Transverse colon (tissue), 4 donors: ENCODE data around the gene COMTD1. TPM values are rescaled to one million over a fixed set of nuclear protein-coding genes. Genes with fewer than 3 reads are reported as not detected.

Experiments
- DNase-seq: peaks from one replicate; pipeline ENCODE4 v3.0.0-alpha.2; 2019
- H3K27ac ChIP-seq, 4 donors: fragments of 200-600 bp; sonication (generic); 2 replicates each; pipeline ENCODE4 v1.5.1; 2016 to 2018; ENCODE audit warnings: inconsistent platforms in 4 of 4
- H3K27me3 ChIP-seq: fragments of 200-600 bp; sonication (generic); 2 replicates; pipeline ENCODE4 v1.5.1; 2017; ENCODE audit warnings: inconsistent platforms
- H3K36me3 ChIP-seq, 4 donors: fragments of 200-600 bp; sonication (generic); 2 replicates each; pipeline ENCODE4 v1.5.1; 2017 to 2019; ENCODE audit warnings: inconsistent platforms in 4 of 4
- H3K4me1 ChIP-seq, 4 donors: fragments of 200-600 bp; sonication (generic); 2 replicates each; pipeline ENCODE4 v1.5.1; 2017 to 2020; ENCODE audit warnings: inconsistent platforms in 4 of 4
- H3K4me3 ChIP-seq, 4 donors: fragments of 200-600 bp; sonication (generic); 1 replicate in 1 of 4; 2 replicates in 3 of 4; pipeline versions ENCODE4 v1.5.1 to v1.6.1; 2017 to 2019; ENCODE audit warnings: inconsistent platforms in 4 of 4
- H3K9me3 ChIP-seq, 2 donors: fragments of 200-600 bp; sonication (generic); 2 replicates each; pipeline ENCODE4 v1.5.1; 2017 to 2019; ENCODE audit warnings: inconsistent platforms in 2 of 2
- EP300 ChIP-seq: sonication (generic); formaldehyde crosslinking; IDR thresholded peaks from one replicate; pipeline ENCODE4 v1.6.1; 2017; ENCODE audit warnings: antibody characterized with exemption, low read depth
- POLR2A ChIP-seq: fragments of 450-650 bp; IDR thresholded peaks from one replicate; pipeline ENCODE4 v1.6.1; 2016; ENCODE audit warnings: antibody characterized with exemption, mild to moderate bottlenecking, moderate library complexity
- POLR2AphosphoS5 ChIP-seq, 3 donors: sonication (generic); formaldehyde crosslinking; IDR thresholded peaks; one replicate each; pipeline ENCODE4 v1.6.1; 2016; ENCODE audit warnings: antibody characterized with exemption in 3 of 3
- WGBS, 2 donors: methylation state at CpG; one replicate each; pipeline ENCODE4 v1.1.5; 2018; ENCODE audit warnings: low coverage in 1 of 2; 5-methylcytosine and 5-hydroxymethylcytosine counted together
- in situ Hi-C, 4 donors: fragments of 200-750 bp; cut with MboI; loops; one replicate each; pipeline versions ENCODE4 v1.15.0 to v1.15.1; 2017; ENCODE audit warnings: low sequenced_read_pairs in 3 of 4, low pct_ligation_motif_present in 1 of 4, low pct_unique_long_range_greater_than_20kb in 1 of 4
- intact Hi-C: fragments of 100-400 bp; cut with DNase I; formaldehyde crosslinking; loops from one replicate; pipeline ENCODE4 v1.15.1; 2023; ENCODE audit warnings: low total_unique reads
- total RNA-seq, 4 donors: library from RNA; depleted of rRNA; stranded (reverse); fragments of >200 nt; gene quantifications; one replicate each; pipeline ENCODE4 v1.1.0, GENCODE V29; 2016
- TF ChIP-seq, protein P1 (sequence below), 5 experiments: fragments of 200-600 bp in 3 of 5; fragments of 450-650 bp in 2 of 5; sonication (generic) in 3 of 5; IDR thresholded peaks; 1 replicate in 2 of 5; 2 replicates in 3 of 5; pipeline ENCODE4 v1.5.1; 2016 to 2017; ENCODE audit warnings: antibody characterized with exemption in 5 of 5, inconsistent platforms in 3 of 5, mild to moderate bottlenecking in 2 of 5, moderate library complexity in 1 of 5

The COMTD1 gene
- total RNA-seq, 4 donors from 2014 or later: 90.7 to 761 (median 173) TPM

DNA sequence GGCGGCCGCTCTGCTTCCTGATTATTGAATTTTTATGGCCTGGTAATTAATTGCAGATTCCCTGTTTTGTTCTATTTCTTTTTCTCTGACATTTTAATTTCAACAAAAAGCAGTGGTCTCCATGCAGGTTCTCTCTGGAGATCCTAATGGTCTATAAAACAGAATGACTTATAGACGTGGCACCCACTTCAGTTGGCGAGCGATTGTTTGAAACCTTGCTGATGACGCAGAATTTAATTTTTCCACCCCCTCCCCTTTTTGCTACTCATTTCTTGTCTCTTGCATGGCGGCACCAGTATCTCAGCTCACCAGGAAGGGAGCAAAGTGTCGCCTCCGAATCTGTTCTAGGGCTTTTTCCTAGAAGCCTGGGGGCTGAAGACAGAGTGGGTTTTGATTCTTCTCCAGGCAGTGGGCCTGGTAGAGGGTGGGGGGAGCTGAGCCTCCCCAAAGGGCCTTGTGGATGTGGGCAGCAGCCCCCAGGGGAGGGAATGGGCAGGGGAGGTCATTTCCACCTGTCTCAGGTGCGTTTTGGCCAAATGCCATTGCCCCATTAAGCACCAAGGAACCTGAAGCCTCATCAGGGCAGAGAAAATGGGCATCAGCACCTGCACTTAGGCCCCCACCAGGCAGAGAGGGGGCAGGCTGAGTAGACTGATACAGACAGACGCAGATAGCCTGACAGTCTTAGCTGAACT is 3.5 kb upstream of the COMTD1 start:
- H3K27ac ChIP-seq: no peak overlapping the region
- no peak for DNase-seq
- H3K27me3 ChIP-seq: no peaks in the 10 kb centered on the region
- no peak overlapping the region for H3K4me3 ChIP-seq
- TF ChIP-seq POLR2A (no peak), POLR2AphosphoS5 (IDR thresholded peaks at IDR 0.05) (no peak), EP300 (no peak)
- TF ChIP-seq, protein P1, sequence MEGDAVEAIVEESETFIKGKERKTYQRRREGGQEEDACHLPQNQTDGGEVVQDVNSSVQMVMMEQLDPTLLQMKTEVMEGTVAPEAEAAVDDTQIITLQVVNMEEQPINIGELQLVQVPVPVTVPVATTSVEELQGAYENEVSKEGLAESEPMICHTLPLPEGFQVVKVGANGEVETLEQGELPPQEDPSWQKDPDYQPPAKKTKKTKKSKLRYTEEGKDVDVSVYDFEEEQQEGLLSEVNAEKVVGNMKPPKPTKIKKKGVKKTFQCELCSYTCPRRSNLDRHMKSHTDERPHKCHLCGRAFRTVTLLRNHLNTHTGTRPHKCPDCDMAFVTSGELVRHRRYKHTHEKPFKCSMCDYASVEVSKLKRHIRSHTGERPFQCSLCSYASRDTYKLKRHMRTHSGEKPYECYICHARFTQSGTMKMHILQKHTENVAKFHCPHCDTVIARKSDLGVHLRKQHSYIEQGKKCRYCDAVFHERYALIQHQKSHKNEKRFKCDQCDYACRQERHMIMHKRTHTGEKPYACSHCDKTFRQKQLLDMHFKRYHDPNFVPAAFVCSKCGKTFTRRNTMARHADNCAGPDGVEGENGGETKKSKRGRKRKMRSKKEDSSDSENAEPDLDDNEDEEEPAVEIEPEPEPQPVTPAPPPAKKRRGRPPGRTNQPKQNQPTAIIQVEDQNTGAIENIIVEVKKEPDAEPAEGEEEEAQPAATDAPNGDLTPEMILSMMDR (IDR thresholded peaks at IDR 0.05): no peak
- WGBS, 2 donors: 89 to 90% methylated on average over 3 to 11 of the region's 11 CpGs
- H3K4me1 ChIP-seq: peaks cover 0 to 28% (median 26%) of the 10 kb centered on the region in 4 donors
- in situ Hi-C loops (loop anchor here (10.0 to 25.0 kb wide), 4 partner anchors 124 to 977 kb away; partner anchors contain the start of gene SAMD8 (in 4 of the 4)), intact Hi-C loops (loop anchor here (5.0 to 10.0 kb wide), 3 partner anchors 52 to 974 kb away; partner anchors contain the start of gene KAT6B)
- H3K9me3 ChIP-seq: no peaks in the 10 kb centered on the region
- no peaks in the 10 kb centered on the region for H3K36me3 ChIP-seq

DNA sequence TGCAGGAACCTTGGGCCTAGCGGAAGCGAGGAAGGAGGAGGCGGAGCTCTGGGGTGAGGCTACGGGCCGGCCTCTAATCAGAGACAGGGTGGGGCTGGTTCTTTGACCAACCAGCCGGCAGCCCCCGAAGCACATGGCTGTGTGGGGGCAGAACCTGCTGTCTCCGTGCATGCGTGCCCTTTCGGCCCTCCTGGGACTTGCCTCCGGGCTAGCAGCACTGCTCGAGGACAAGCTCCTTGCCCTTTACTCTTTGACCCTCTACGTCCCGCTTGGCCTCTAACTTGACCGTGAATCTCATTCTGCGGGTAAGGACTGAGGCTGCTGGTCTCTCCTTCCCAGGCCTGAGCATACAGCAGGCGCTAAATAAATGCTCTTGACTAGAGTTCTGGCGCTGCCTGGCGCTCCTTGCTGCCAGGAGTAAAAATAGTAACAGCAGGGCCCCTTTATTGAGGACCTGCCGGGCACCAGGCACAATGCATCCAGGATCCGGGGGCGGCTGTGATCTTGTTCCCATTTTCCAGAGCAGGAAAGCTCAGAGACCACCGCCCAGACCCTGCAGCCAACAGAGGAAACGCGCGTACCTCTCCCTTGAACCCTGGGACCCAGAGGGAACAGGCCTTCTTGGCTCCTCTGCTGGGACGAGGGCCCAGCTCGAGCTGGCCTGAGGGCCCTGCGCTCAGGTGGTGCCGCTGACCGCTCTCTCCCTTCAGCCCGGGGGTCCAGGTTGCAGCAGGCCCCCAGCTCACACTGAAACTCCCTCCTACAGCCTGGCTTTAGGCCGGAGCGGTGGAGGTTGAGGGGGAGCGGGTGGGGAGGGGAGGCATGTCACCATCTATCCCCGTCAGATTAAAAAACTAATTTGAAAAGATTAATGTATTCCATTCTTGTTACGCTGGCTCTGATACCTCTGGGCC is 2.7 kb upstream of the COMTD1 start:
- in situ Hi-C loops (loop anchor here (10.0 to 25.0 kb wide), 4 partner anchors 124 to 976 kb away; partner anchors contain the start of gene SAMD8 (in 4 of the 4)), intact Hi-C loops (loop anchor here (5.0 to 10.0 kb wide), 3 partner anchors 51 to 974 kb away; partner anchors contain the start of gene KAT6B)
- TF ChIP-seq, protein P1 (IDR thresholded peaks at IDR 0.05): no peak
- TF ChIP-seq EP300 (no peak), POLR2A (no peak), POLR2AphosphoS5 (IDR thresholded peaks at IDR 0.05) (no peak)
- Histone ChIP-seq H3K4me3 (no peak overlapping the region), H3K27ac (no peak overlapping the region), H3K9me3 (no peaks in the 10 kb centered on the region), H3K27me3 (no peaks in the 10 kb centered on the region), H3K36me3 (no peaks in the 10 kb centered on the region), H3K4me1 (peaks cover 0 to 30% (median 27%) of the 10 kb centered on the region in 4 donors)
- no peak for DNase-seq
- WGBS, 2 donors: 86 to 94% methylated on average over 6 to 30 of the region's 37 CpGs

DNA sequence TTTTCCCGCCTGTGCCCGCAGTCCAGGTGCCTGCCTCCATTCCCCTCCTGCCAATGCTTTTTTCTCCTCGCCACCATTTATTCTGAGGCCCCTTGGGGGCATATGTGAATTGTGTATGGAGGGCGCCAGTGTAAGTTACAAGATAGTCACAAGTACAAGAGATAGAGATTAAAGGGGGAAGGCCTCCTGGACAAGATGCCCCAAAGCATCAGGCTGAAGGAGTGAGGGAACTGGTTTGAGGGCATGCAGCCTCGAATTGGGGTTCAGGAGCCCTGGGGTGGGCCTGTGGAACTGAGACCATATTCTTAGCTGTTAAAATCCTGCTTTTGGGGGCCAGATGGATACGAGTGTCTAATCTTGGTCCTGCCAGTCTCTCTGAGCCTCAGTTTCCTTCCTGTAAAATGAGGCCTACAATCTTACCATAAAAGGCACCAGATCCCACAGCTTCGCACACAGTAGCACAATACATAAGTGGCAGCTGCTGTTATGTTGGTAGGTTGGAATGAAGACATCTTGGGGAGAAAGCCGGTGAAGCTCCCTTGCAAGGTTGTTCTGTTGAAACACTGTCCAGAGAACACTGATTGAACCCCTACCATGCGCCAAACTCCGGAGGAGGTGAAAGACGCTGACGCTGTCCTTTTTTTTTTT is 545 bp upstream of the COMTD1 start:
- intact Hi-C loops: loop anchor here (5.0 to 10.0 kb wide), 3 partner anchors 49 to 972 kb away; partner anchors contain the start of gene KAT6B
- in situ Hi-C loops: loop anchor here (10.0 to 25.0 kb wide), 4 partner anchors 122 to 974 kb away; partner anchors contain the start of gene SAMD8 (in 4 of the 4)
- H3K4me1 ChIP-seq: peaks cover 0 to 31% (median 27%) of the 10 kb centered on the region in 4 donors
- 53 to 79% methylated on average over 6 to 12 of the region's 12 CpGs for WGBS, 2 donors
- DNase-seq: no peak
- H3K27ac ChIP-seq: peak overlapping the region; percentile 23 to 92 (median 58)
- peaks cover 0 to 9% (median 4%) of the 10 kb centered on the region in 4 donors for H3K36me3 ChIP-seq
- no peaks in the 10 kb centered on the region for H3K9me3 ChIP-seq
- H3K27me3 ChIP-seq: no peaks in the 10 kb centered on the region
- TF ChIP-seq POLR2A (no peak), EP300 (no peak), POLR2AphosphoS5 (IDR thresholded peaks at IDR 0.05) (no peak)
- TF ChIP-seq, protein P1 (IDR thresholded peaks at IDR 0.05): no peak
- peak overlapping the region in 2 of 4 donors; percentile 62 to 76 for H3K4me3 ChIP-seq
